Esophagus muscularis mucosa (tissue), 4 donors: ENCODE measurements around the gene IMP3. TPM values are rescaled to one million over a fixed set of nuclear protein-coding genes. Genes with fewer than 3 reads are reported as not detected.

ENCODE experiments used
- DNase-seq: peaks from one replicate; pipeline ENCODE4 v3.0.0-alpha.2; 2017; ENCODE audit errors: extremely low spot score
- H3K27ac ChIP-seq, 4 donors: fragments of 200-600 bp; sonication (generic); replicated peaks in 1 of 4; 1 replicate in 3 of 4; 2 replicates in 1 of 4; pipeline ENCODE4 v1.5.1; 2016 to 2019; ENCODE audit warnings: mild to moderate bottlenecking in 1 of 4
- H3K27me3 ChIP-seq, 4 donors: fragments of 200-600 bp; sonication (generic); one replicate each; pipeline versions ENCODE4 v1.5.1 to v1.6.0; 2016 to 2019
- H3K36me3 ChIP-seq, 4 donors: fragments of 200-600 bp; sonication (generic); one replicate each; pipeline ENCODE4 v1.5.1; 2016 to 2019
- H3K4me1 ChIP-seq, 4 donors: fragments of 200-600 bp; sonication (generic); one replicate each; pipeline ENCODE4 v1.5.1; 2016 to 2019
- H3K4me3 ChIP-seq, 4 donors: fragments of 200-600 bp; sonication (generic); 1 replicate in 2 of 4; 2 replicates in 2 of 4; pipeline ENCODE4 v1.5.1; 2016 to 2019; ENCODE audit warnings: mild to moderate bottlenecking in 4 of 4, moderate library complexity in 1 of 4
- H3K9me3 ChIP-seq, 4 donors: fragments of 200-600 bp; sonication (generic); 1 replicate in 3 of 4; 2 replicates in 1 of 4; pipeline ENCODE4 v1.5.1; 2016 to 2019
- EP300 ChIP-seq: sonication (generic); formaldehyde crosslinking; IDR thresholded peaks from one replicate; pipeline ENCODE4 v1.6.1; 2017; ENCODE audit warnings: antibody characterized with exemption
- POLR2A ChIP-seq: fragments of 450-650 bp; IDR thresholded peaks from one replicate; pipeline ENCODE4 v1.6.1; 2017; ENCODE audit warnings: antibody characterized with exemption, moderate library complexity, mild to moderate bottlenecking, low read depth
- POLR2AphosphoS5 ChIP-seq, 2 donors: sonication (generic); formaldehyde crosslinking; IDR thresholded peaks; one replicate each; pipeline ENCODE4 v1.6.1; 2017; ENCODE audit warnings: antibody characterized with exemption in 2 of 2
- WGBS: methylation state at CpG from one replicate; pipeline ENCODE4 v1.1.5; 2018; 5-methylcytosine and 5-hydroxymethylcytosine counted together
- intact Hi-C: fragments of 100-400 bp; cut with DNase I; formaldehyde crosslinking; loops from one replicate; pipeline ENCODE4 v1.15.1; 2023
- total RNA-seq, 4 donors: library from RNA; depleted of rRNA; stranded (reverse); fragments of >200 nt; gene quantifications; one replicate each; pipeline versions ENCODE4 v1.1.0 to v1.2.1, GENCODE V29; 2016
- TF ChIP-seq, protein P1 (sequence below), 3 experiments: fragments of 200-600 bp in 2 of 3; fragments of 450-650 bp in 1 of 3; sonication (generic) in 2 of 3; IDR thresholded peaks; one replicate each; pipeline ENCODE4 v1.5.1; 2017 to 2019; ENCODE audit warnings: antibody characterized with exemption in 3 of 3, mild to moderate bottlenecking in 2 of 3, moderate library complexity in 1 of 3

The IMP3 gene
- total RNA-seq, 4 donors from 2014 or later: 49.0 to 83.5 (median 62.1) TPM

DNA sequence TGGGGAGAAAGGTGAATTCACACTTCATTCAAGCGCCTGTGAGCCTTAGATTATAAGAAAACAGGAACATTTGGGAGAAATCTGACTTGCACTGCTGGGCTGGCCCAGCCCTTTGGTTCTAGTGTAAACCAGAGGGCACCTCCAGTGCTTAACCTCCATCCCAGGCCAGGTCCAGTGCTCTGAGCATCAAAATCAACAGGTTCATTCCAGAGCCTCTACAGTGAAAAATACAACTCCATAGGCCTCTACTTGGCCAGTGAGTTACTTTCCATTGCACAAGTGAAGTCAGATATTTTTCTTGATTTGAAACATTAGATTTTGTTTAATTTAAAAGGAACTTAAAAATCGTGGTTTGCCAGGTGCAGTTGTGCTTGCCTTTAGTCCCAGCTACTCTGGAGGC, 17.5 kb downstream of the IMP3 start:
- 67% methylated on average over 2 of the region's 2 CpGs for WGBS
- Histone ChIP-seq H3K4me3 (no peak overlapping the region), H3K27me3 (no peaks in the 10 kb centered on the region), H3K4me1 (peaks cover 23 to 55% (median 39%) of the 10 kb centered on the region in 4 donors), H3K36me3 (peaks cover 12 to 35% (median 28%) of the 10 kb centered on the region in 4 donors), H3K9me3 (no peaks in the 10 kb centered on the region), H3K27ac (peak overlapping the region in 2 of 4 donors; percentile 2 to 39)
- DNase-seq: no peak
- intact Hi-C loops: loop anchor here (10.0 kb wide), 1 partner anchor 182 kb away; no protein-coding TSS in a partner anchor
- no peak for TF ChIP-seq EP300
- TF ChIP-seq, protein P1, sequence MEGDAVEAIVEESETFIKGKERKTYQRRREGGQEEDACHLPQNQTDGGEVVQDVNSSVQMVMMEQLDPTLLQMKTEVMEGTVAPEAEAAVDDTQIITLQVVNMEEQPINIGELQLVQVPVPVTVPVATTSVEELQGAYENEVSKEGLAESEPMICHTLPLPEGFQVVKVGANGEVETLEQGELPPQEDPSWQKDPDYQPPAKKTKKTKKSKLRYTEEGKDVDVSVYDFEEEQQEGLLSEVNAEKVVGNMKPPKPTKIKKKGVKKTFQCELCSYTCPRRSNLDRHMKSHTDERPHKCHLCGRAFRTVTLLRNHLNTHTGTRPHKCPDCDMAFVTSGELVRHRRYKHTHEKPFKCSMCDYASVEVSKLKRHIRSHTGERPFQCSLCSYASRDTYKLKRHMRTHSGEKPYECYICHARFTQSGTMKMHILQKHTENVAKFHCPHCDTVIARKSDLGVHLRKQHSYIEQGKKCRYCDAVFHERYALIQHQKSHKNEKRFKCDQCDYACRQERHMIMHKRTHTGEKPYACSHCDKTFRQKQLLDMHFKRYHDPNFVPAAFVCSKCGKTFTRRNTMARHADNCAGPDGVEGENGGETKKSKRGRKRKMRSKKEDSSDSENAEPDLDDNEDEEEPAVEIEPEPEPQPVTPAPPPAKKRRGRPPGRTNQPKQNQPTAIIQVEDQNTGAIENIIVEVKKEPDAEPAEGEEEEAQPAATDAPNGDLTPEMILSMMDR (IDR thresholded peaks at IDR 0.05): no peak
- no peak for TF ChIP-seq POLR2A
- TF ChIP-seq POLR2AphosphoS5 (IDR thresholded peaks at IDR 0.05): no peak

- intact Hi-C loops: loop anchor here (10.0 kb wide), 1 partner anchor 184 kb away; no protein-coding TSS in a partner anchor
- peak; percentile 36 to 57 for TF ChIP-seq POLR2AphosphoS5 (IDR thresholded peaks at IDR 0.05)
- TF ChIP-seq, protein P1 (IDR thresholded peaks at IDR 0.05): peak in 1 of 3 experiments; percentile 27
- TF ChIP-seq POLR2A: no peak
- TF ChIP-seq EP300: no peak
- peaks cover 28 to 51% (median 44%) of the 10 kb centered on the region in 4 donors for H3K36me3 ChIP-seq
- peak overlapping the region; percentile 12 to 28 (median 22) for H3K4me3 ChIP-seq
- peak; percentile 94 for DNase-seq
- no peaks in the 10 kb centered on the region for H3K27me3 ChIP-seq
- no peaks in the 10 kb centered on the region for H3K9me3 ChIP-seq
- peak overlapping the region; percentile 57 to 74 (median 60) for H3K27ac ChIP-seq
- H3K4me1 ChIP-seq: peaks cover 19 to 46% (median 31%) of the 10 kb centered on the region in 4 donors
- 51% methylated on average over 7 of the region's 7 CpGs for WGBS
Observed at GRCh38 chr15:75620841-75621391, 19.1 kb downstream of the IMP3 start.

GRCh38 chr15:75620058-75620820, 19.8 kb downstream of the IMP3 start:
- Histone ChIP-seq H3K27ac (peak overlapping the region; percentile 57 to 74 (median 60)), H3K4me3 (peak overlapping the region; percentile 12 to 28 (median 22)), H3K27me3 (no peaks in the 10 kb centered on the region), H3K9me3 (no peaks in the 10 kb centered on the region), H3K4me1 (peaks cover 19 to 44% (median 29%) of the 10 kb centered on the region in 4 donors), H3K36me3 (peaks cover 34 to 58% (median 49%) of the 10 kb centered on the region in 4 donors)
- DNase-seq: no peak
- intact Hi-C loops: loop anchor here (10.0 kb wide), 1 partner anchor 185 kb away; no protein-coding TSS in a partner anchor
- TF ChIP-seq, protein P1 (IDR thresholded peaks at IDR 0.05): no peak
- no peak for TF ChIP-seq POLR2AphosphoS5 (IDR thresholded peaks at IDR 0.05)
- no peak for TF ChIP-seq POLR2A
- TF ChIP-seq EP300: no peak
- WGBS: 71% methylated on average over 4 of the region's 4 CpGs

GRCh38 chr15:75616766-75617165, 23.3 kb downstream of the IMP3 start:
- peaks cover 54 to 91% (median 82%) of the 10 kb centered on the region in 4 donors for H3K36me3 ChIP-seq
- intact Hi-C loops: no loop called here
- H3K9me3 ChIP-seq: no peaks in the 10 kb centered on the region
- TF ChIP-seq, protein P1 (IDR thresholded peaks at IDR 0.05): no peak
- no peak for TF ChIP-seq POLR2AphosphoS5 (IDR thresholded peaks at IDR 0.05)
- no peak for TF ChIP-seq POLR2A
- no peak for TF ChIP-seq EP300
- H3K27me3 ChIP-seq: no peaks in the 10 kb centered on the region
- no peak overlapping the region for H3K27ac ChIP-seq
- H3K4me1 ChIP-seq: peaks cover 16 to 26% (median 23%) of the 10 kb centered on the region in 4 donors
- H3K4me3 ChIP-seq: no peak overlapping the region
- DNase-seq: no peak
